Coronary artery (tissue), 2 donors: ENCODE data around the gene CDH6.
"Not testable (repeated sequence)": the region's sequence is repeated elsewhere in the genome, so short reads cannot be mapped to it uniquely, and the experiment has no call there.

Source experiments
- DNase-seq: peaks from one replicate; pipeline ENCODE4 v3.0.0-alpha.2; 2017; ENCODE audit warnings: low spot score
- H3K27ac ChIP-seq, 2 donors: fragments of 200-600 bp; sonication (generic); one replicate each; pipeline ENCODE4 v1.5.1; 2016 to 2019
- H3K4me3 ChIP-seq: fragments of 200-600 bp; sonication (generic); 2 replicates; pipeline ENCODE4 v1.5.1; 2016; ENCODE audit warnings: mild to moderate bottlenecking, moderate library complexity
- CTCF ChIP-seq: fragments of 200-600 bp; sonication (generic); IDR thresholded peaks from one replicate; pipeline ENCODE4 v1.5.1; 2019; ENCODE audit warnings: antibody characterized with exemption

Gene CDH6

GRCh38 chr5:31361234-31361633, 167.7 kb downstream of the CDH6 start:
- TF ChIP-seq CTCF: no peak
- Histone ChIP-seq H3K4me3 (no peak overlapping the region), H3K27ac (no peak overlapping the region)
- DNase-seq: no peak

- H3K4me3 ChIP-seq, H3K27ac ChIP-seq, DNase-seq: not testable (repeated sequence)
Observed at GRCh38 chr5:31361704-31362528, 168.4 kb downstream of the CDH6 start.

- no peak for TF ChIP-seq CTCF
- Histone ChIP-seq H3K27ac (no peak overlapping the region), H3K4me3 (no peak overlapping the region)
- DNase-seq: no peak
Observed at GRCh38 chr5:31362529-31362900, 169.0 kb downstream of the CDH6 start.

- no peak overlapping the region for H3K4me3 ChIP-seq
- no peak for DNase-seq
- TF ChIP-seq CTCF: no peak
- no peak overlapping the region for H3K27ac ChIP-seq
Observed at GRCh38 chr5:31362931-31363568, 169.6 kb downstream of the CDH6 start.

- DNase-seq: no peak
- no peak overlapping the region for H3K27ac ChIP-seq
- H3K4me3 ChIP-seq: no peak overlapping the region
- TF ChIP-seq CTCF: no peak
Observed at GRCh38 chr5:31364881-31365636, 171.6 kb downstream of the CDH6 start.

- no peak for DNase-seq
- no peak overlapping the region for H3K27ac ChIP-seq
- no peak overlapping the region for H3K4me3 ChIP-seq
- no peak for TF ChIP-seq CTCF
Observed at GRCh38 chr5:31365776-31366175, 172.3 kb downstream of the CDH6 start.

- no peak for TF ChIP-seq CTCF
- DNase-seq: no peak
- Histone ChIP-seq H3K27ac (no peak overlapping the region), H3K4me3 (no peak overlapping the region)
Observed at GRCh38 chr5:31366941-31367340, 173.5 kb downstream of the CDH6 start.
